GM21825 (cell line): ENCODE results near the gene ESRRA.

Experiments
- ATAC-seq: cut with Tn5 transposase; IDR thresholded peaks from one replicate; pipeline ENCODE4 v1.9.1; 2021; ENCODE audit warnings: mild to moderate bottlenecking, moderate library complexity; ENCODE audit not compliant: unreplicated experiment

The ESRRA gene

DNA sequence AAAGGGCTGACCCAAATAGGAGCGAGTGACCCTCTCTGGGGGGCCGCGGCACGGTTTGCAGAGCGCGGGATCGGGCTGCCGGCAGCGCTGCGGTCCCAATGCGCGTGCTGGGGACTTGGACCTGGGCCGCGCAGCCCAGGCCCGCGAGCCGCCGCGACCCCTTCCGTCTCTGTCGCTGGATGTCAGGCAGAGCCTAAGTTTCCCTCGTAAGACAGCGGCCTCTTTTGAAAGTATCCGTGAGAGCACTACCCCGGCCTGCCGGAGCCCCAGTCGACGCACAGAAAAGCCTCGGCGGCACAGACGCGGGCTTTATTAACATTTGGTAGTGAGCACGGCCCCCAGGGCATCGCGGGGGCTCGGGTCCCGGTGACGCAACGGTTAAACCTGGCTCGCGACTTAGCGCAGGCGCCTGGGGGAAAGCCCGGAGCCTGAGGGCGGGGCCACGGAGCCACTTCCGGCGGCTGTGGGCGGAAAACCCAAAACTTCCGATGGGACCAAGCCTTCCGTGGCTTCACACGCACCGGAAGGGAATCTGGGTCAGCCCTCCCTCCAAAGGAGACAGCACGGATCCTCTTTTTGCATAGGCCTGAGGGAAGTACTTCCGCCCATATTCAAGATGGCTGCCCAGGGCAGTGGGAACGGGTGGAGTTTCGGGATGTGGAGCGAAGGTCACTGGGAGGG lies 35.6 kb upstream of the ESRRA start:
- ATAC-seq = peak; percentile 56

DNA sequence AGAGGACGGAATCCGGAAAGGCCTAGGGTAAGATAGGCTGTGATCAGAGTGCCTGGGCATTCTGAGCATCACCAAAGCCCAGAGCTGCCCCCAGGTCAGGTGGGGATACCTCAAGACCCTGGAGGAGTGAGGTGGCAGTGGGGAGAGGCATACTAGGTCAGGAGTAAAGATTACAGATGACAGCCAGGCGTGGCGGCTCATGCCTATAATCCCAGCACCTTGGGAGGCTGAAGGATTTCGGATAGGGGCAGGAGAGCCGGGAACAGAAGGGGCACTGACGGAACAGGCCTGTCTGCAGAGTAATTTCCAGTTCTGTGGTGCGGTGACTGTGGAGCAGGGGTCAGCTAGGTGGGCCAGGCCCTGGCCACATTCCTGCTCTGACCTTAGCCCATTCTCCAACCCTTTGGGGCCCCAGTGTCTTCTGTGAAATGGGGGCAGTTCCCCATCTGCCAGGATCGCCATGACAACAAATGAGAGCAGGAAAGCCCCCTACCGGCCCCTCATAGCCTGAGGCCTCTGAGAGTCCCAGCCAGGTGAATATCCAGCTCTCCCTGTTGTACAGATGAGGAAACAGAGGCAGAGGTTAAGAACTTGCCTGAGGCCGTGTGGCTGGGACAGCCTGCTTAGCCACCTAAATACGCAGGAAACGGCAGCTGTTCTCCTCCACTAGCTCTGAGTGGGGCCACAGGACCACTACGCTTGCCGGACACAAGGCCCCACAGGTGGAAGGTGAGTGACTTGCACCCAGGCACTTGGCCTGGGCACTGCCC lies 30.1 kb upstream of the ESRRA start:
- no peak for ATAC-seq

DNA sequence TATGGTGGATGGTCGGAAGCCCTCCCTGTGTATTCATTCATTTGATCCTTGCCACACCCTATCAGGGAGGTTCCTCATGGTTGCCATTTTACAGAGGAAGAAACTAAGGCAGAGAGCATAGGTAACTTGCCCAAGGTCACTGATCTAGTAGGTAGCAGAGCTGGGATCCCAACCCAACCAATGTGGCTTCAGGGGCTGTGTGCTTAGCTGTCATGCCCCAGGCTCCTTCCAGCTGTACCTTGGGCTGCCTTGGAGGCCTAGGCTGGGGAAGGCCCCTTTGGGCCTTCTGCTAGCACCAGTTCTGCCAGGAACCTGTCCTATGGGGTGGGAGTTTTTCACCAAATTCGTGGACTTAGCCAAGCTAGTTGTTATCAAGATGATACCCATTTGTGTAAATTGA lies 29.5 kb upstream of the ESRRA start:
- ATAC-seq = no peak

DNA sequence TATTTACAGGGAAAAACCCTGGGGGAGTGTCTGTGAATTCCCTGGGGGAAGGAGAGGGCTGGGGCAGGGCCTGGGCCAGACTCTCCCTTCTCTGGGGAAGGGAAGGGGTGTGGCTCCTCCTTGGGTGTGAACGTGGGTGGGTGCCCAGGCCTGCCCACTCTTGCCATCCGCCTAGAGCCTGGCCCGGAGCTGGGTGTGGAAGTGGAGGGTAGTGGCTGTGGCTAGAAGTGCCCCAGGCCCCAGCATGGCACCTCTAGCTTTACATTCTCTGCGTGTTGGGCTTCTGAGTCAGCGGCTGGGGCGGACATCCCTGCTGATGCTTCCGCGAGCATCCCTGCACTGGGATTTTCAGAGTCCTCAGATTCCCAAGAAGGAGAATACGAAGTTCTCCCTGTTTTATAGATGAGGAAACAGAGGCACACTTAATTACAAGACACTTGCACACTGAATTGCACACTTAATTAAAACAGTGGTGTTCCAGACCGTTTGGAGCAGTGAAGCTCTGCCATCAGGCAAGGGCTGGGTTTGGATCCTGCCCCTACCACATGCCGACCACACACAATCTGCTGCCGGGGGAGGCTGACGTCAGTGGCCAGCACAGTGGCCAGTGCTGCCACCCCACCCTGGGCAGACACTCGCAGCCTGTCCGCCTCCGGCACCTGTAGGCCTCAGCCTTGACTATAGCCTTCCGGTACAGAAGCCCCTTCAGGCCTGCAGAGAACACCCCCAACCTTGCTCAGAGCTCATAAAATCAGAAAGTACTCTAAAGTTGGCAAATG lies 28.5 kb upstream of the ESRRA start:
- ATAC-seq = no peak

DNA sequence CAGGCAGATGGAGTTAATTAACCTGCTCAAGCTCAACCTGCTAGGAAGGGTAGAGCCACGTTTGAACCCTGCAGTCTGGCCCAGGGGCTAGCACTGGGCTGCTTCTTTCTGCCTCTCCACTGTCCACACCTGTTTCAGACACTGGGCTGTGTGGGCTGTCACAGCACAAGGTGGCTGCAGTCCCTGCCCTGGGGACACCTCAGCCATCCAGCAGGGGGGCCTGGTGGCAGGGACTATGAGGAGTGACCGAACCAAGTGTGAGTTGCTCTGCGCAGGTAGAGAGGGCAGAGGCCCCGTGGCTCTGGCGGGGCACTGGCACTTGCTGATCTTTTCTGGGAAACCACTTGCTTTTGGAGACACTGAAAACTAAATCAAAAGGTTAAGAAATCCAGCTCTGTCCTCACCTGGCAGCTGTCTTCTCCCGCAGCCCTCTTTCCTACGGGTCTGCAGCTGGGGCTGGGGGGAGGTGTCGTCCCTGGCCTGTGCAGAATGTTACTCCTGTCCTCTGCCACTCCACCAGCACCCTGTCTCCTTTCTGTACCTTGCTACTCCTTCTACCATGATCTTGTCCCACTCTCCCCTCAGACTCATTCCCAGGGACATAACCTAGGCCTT lies 26.6 kb upstream of the ESRRA start:
- no peak for ATAC-seq

DNA sequence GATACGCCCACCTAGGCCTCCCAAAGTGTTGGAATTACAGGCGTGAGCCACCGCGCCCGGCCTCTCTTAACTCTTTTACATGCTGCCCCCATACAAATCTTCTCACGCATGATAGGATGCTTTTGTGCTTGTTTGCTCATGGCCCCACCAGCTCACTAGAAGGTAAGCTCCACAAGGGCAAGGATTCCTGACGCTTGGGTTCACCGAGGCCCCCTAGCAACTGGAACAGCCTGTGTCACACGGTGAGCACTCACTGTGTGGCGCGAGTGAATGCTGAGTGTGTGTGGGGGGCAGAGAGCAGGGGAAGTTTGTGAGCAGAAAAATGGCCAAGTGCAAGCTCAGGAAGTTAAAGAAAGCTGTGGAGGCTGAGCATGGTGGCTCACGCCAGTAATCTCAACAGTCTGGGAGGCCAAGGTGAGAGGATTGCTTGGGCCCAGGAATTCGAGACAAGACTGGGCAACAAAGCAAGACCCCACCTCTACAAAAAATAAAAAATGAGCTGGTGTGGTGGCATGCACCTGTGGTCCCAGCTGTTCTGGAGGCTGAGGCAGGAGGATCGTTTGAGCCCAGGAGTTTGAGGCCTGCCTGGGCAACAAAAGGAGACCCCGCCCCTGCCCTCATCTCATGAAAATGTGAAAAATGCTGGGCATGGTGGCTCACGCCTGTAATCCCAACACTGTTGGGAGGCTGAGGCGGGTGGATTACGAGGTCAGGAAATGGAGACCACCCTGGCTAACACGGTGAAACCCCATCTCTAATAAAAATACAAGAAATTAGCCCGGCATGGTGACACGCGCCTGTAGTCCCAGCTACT lies 23.2 kb upstream of the ESRRA start:
- ATAC-seq = no peak

DNA sequence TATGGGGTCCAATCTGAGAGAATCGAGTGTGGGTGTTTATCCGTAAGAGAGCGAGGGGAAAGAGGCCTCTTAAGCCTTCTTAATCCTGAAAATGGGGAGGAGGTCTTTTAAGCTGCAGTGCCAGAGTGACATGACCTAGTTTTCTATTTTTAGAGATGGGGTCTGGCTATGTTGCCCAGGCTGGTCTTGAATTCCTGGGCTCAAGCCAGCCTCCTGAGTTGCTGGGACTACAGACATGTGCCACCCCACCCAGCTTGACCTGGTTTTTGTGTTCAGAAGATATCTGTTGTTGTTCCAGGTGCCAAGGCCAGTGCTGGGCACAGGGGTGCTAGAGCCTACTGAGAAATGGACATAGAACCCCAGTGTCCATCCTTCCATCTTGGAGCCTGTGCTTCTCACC lies 22.2 kb upstream of the ESRRA start:
- ATAC-seq = no peak

DNA sequence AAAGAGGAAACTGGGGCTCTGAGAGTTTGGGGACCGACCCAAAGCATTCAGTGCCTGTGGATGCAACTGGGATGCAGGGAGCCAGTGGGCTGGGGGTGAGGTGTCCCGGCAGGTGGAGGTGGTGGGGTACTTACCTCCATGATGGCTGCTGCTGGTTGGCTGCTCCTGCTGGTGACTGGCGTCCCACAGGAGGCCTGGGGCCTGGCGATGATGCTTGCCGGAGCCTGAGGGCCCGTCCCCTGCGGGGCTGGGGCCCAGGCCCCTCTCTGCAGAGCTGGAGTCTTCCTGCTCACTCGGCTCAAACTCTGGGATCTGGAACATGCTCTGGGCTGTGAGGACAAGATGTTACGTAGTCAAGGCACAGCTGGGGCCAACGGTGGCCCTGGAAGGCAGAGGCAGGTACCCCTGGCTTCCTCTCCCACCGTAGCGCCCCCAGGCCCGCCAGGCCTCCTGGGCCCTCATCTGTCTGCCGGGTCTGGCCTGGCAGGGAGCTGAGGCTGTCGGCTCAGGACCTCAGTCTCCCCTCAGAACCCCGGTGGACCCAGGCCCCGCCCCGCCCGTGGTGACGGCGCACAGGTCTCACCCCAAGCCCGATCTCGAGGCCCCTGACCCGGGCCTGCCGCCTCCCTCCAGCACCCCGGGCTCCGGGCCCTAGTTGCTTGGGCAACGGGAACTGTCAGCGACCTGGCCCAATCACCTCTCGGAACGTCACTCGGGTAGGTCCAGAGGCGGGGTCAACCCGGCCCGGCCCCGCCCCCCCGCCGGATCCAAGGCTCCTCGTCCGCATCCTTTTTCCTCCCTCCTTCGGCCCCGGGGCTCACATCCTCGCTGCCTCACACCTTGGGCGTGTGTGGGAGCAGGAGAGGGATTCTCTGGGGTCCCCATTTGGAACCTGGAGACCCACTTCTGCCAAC lies 21.0 kb upstream of the ESRRA start, which contains the start of gene BAD:
BAD (minus strand) TSS at position 618 of the 914 bp plus-strand sequence; CDS start at position 321, 297 bp downstream.
- peak; percentile 63 for ATAC-seq

DNA sequence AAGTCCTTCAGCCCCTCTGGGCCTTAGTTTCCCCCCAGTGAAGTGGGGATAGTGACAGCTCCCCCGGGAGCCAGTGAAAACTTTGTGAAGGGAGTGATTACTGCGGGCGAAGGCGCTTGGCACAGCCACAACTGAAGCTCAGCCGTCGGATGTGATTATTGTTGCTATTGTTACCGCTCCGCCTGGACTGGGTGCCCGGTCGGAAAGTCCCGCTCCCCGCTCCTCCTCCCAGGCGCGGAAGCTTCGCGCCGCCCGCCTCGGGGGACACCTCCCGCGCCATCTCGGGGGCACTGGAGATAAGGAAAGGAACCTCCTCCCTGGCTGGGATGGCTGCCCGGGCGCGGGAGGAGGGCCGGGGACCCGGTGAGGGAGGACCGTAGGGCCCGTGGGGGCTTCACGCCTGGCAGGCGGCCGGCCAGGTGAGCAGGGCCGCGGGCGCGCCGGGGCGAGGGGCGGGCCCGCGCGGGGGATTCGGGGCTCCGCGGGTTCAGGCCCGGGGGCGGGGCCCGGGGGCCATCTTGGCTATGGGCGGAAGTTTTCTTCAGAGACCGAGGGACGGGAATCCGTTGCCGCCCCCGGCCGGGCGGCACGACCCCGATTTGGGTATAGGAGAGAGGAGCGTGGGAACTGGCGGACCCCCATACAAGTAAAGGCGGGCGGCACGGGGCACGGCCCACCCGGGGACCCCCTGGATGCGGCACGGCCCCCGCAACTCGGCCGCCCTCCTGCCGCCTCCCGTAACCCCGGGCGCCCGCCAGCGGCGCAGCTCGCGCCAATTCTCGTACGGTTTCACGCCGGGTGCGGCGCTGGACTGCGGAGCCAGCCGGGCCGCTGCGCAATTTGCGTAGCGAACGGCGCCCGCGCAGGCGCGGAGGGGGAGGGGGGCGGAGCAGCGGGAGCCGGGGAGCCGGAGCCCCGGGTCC lies 20.1 kb upstream of the ESRRA start, which contains the start of gene GPR137:
GPR137 (plus strand) TSS at position 887 of the 923 bp plus-strand sequence. CDS start 677 bp downstream, outside the sequence.
- peak; percentile 45 for ATAC-seq

DNA sequence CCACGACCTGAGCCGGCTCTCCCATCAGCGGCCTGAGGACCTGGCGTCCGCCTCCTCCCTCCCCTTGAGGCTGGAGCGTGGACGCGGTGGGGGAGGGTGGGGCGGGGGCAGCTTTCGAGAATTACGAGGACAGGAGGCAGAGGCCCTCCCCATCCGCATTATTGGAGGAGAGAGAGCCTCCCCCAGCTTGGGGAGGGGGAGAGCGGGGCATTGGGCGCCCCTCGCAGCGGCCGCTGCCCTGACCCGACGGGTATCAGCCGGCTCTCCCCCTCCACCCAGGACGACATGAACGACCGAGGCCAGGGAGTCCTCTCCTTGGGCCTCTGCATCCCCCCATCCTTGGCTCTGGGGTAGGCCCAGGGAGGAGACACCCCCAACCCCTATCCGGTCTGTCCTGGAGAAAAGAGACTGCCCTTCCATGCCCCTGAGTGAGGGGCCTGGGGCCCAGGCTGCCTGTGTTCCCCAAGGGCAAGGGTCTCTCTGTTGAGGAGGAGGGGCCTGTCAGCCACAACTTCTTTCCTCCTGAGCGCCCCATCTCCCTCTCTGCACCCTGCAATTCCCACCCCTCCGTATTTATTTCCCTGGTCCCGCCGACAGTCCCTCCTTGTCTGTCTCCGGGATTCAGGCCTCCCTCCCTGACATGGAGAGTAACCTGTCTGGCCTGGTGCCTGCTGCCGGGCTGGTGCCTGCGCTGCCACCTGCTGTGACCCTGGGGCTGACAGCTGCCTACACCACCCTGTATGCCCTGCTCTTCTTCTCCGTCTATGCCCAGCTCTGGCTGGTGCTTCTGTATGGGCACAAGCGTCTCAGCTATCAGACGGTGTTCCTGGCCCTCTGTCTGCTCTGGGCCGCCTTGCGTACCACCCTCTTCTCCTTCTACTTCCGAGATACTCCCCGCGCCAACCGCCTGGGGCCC lies 19.2 kb upstream of the ESRRA start:
- no peak for ATAC-seq

DNA sequence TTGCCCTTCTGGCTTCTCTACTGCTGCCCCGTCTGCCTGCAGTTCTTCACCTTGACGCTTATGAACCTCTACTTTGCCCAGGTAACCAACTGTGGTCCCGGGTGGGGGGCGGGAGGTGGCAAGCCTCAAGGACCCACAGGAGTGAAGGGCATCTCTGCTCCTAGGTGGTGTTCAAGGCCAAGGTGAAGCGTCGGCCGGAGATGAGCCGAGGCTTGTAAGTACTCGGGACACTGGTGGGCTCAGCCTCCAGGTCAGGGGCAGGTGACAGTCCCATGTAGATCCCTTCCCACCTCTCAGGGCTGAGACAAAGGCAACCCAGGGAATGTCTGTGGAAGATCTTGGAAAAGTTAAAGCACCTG lies 18.5 kb upstream of the ESRRA start:
- no peak for ATAC-seq

DNA sequence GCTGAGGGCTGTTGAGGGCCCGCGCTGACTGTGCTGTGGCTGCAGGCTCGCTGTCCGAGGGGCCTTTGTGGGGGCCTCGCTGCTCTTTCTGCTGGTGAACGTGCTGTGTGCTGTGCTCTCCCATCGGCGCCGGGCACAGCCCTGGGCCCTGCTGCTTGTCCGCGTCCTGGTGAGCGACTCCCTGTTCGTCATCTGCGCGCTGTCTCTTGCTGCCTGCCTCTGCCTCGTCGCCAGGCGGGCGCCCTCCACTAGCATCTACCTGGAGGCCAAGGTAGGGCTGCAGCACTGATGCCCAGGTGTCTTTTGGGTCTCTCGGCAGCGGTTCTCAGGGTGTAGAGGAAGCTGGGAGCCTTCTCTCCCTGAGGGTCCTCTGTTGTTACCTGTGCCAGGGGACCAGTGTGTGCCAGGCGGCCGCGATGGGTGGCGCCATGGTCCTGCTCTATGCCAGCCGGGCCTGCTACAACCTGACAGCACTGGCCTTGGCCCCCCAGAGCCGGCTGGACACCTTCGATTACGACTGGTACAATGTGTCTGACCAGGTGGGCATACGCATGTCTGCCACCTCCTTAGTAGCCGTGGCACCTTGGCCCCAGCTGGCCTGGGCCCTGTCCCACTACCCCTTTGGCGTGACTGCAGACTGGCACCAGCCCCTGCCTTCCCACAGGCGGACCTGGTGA lies 17.5 kb upstream of the ESRRA start:
- no peak for ATAC-seq

DNA sequence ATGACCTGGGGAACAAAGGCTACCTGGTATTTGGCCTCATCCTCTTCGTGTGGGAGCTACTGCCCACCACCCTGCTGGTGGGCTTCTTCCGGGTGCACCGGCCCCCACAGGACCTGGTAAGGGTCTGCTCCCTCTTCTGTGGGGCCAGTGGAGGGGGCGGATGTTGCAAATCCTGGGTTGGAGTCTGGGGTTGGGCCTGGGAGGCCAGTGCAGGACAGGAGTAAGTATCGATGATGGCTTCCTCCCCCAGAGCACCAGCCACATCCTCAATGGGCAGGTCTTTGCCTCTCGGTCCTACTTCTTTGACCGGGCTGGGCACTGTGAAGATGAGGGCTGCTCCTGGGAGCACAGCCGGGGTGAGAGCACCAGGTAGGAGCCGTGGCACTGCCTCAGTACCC lies 17.0 kb upstream of the ESRRA start:
- ATAC-seq = no peak

DNA sequence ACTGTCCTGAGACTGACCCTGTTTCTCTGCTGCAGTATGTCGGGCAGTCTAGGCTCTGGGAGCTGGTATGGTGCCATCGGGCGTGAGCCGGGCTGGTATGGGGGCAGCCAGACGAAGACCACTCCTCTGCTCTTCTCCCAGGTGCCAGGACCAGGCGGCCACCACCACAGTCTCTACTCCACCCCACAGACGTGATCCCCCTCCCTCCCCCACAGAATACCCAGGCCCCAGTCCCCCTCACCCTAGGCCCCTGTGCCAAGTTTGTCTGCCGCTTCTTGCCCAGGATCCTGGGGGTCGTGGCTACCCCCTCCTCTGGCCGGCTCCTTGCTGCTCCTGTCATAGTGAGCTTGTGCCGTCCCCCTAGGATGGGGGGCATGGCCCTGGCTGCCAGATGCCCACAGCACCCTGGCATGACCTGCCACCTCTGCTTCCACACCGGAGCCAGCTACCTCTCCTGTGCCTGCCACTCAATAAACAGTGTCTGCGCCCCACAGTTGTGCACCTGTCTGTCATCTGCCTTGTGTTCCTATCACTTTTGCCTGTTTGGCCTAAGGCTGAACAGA lies 16.2 kb upstream of the ESRRA start:
- no peak for ATAC-seq

DNA sequence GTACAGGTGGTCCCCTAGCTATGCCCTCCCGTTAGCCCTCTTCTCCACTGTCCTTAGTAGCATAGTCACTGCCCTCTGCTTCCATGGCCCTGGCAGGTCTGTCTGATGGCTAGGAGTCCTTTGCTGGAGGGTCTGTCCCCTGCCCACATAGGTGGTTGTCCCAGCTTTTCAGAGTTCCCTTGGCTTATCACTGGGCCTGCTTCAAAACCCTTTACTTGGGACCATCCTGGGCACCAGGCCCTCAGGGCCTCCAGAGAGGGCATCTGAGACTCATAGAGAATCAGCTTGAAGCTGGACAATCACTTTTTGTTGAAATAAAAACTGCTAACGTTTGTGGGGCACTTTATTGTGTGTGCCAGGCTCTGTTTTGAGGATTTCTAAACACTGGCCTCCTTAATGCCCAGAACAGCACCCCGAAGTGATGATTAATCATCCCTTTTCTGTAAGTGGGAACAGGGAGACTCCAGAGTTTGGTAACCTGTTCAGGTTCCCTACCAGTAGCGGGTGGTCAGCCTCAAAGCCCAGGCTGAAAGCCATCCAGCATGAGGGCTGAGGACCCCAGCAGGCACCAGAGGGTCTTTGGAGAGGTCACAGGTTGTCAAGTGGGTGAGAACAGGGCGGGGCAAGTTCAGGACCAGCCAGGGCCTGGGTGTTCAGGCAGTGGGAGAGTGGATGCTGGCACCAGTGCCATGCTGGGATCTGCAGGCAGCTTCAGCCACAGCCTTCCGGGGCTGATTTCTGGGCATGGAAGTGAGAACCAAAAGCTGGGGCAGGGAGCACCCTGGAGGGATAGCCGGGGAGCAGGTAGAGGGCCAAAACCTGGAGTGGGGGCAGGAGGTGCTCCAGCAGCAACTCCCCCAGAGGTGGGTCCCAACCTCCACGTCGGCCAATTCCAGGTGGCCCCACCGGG lies 14.7 kb upstream of the ESRRA start:
- no peak for ATAC-seq
